H1 (cell line): ENCODE data around the gene LAMA3. TPM values are rescaled to one million over a fixed set of nuclear protein-coding genes. Genes with fewer than 3 reads are reported as not detected.

Source experiments
- CHD1 ChIP-seq: IDR thresholded peaks from 2 replicates; pipeline ENCODE4 v1.6.1; 2012; ENCODE audit warnings: low read depth, low read length, improper control_type of control experiment
- CHD2 ChIP-seq: IDR thresholded peaks from 2 replicates; pipeline ENCODE4 v1.6.1; 2012; ENCODE audit warnings: low read length, improper control_type of control experiment
- NRF1 ChIP-seq: IDR thresholded peaks from 2 replicates; pipeline ENCODE4 v1.6.1; 2011; ENCODE audit warnings: mild to moderate bottlenecking, low read depth, low read length, improper control_type of control experiment
- RXRA ChIP-seq: IDR thresholded peaks from 2 replicates; pipeline ENCODE4 v1.6.1; 2011; ENCODE audit warnings: low read depth, mild to moderate bottlenecking, low read length, moderate library complexity; ENCODE audit not compliant: insufficient read depth
- TAF1 ChIP-seq: IDR thresholded peaks from 2 replicates; pipeline ENCODE4 v1.6.1; 2011; ENCODE audit warnings: mild to moderate bottlenecking, low read depth, low read length
- TEAD4 ChIP-seq: IDR thresholded peaks from 2 replicates; pipeline ENCODE4 v1.6.1; 2012; ENCODE audit warnings: low read depth, low read length, inconsistent platforms, mixed read lengths
- polyA plus RNA-seq, 7 experiments: library from polyadenylated mRNA; depleted of rRNA in 3 of 7; stranded (reverse) in 5 of 7; unstranded in 2 of 7; fragments of >200 nt in 5 of 7; fragments of 200-250 nt in 2 of 7; gene quantifications; 1 replicate in 5 of 7; 2 replicates in 1 of 7; 4 replicates in 1 of 7; pipeline versions ENCODE4 v1.2.1 to v1.2.3, GENCODE V29; 2011 to 2013; ENCODE audit warnings: missing spikeins in 2 of 7, mixed read lengths in 2 of 7
- total RNA-seq: library from RNA; stranded (reverse); fragmentation: NEBNext Ultra II Directional; extraction: Animal tissue kit (Norgen Biotek cat#: 25700); gene quantifications from 2 replicates; pipeline ENCODE4 v1.2.1, GENCODE V29; 2021

LAMA3 gene
- total and polyA plus RNA-seq, 2 of the 8 experiments (the other 6 are each of a cell fraction or from before 2014, with no cell fraction given), result 0.76 to 5.0 TPM

- TF ChIP-seq TEAD4, result no peak
- TF ChIP-seq CHD2, result no peak
- no peak for TF ChIP-seq RXRA
- no peak for TF ChIP-seq CHD1
- no peak for TF ChIP-seq TAF1
- no peak for TF ChIP-seq NRF1
Measured at GRCh38 chr18:23648456-23648855, 40.8 kb upstream of the LAMA3 start (continued).
